HEK293T (cell line): ENCODE measurements around the gene PPP1R3G.

Experiments
- ARNT ChIP-seq: fragments of 450-650 bp; IDR thresholded peaks from 2 replicates; pipeline ENCODE4 v1.6.1; 2017; ENCODE audit warnings: mild to moderate bottlenecking
- BHLHE40 ChIP-seq: fragments of 450-650 bp; IDR thresholded peaks from 2 replicates; pipeline ENCODE4 v1.6.1; 2016; ENCODE audit warnings: mild to moderate bottlenecking, moderate library complexity, borderline replicate concordance
- ELF4 ChIP-seq: fragments of 450-650 bp; IDR thresholded peaks from 2 replicates; pipeline ENCODE4 v1.6.1; 2017; ENCODE audit warnings: antibody characterized with exemption
- FOXA1 ChIP-seq: fragments of 450-650 bp; IDR thresholded peaks from 2 replicates; pipeline ENCODE4 v1.6.1; 2016; ENCODE audit warnings: mild to moderate bottlenecking
- FOXK2 ChIP-seq: fragments of 450-650 bp; IDR thresholded peaks from 2 replicates; pipeline ENCODE4 v1.6.1; 2016; ENCODE audit warnings: mild to moderate bottlenecking
- FOXM1 ChIP-seq: fragments of 450-650 bp; IDR thresholded peaks from 2 replicates; pipeline ENCODE4 v1.6.1; 2017; ENCODE audit warnings: mild to moderate bottlenecking, borderline replicate concordance
- L3MBTL2 ChIP-seq: fragments of 450-650 bp; conservative IDR thresholded peaks from 2 replicates; pipeline ENCODE4 v1.6.1; 2016; ENCODE audit warnings: mild to moderate bottlenecking
- LEF1 ChIP-seq: fragments of 450-650 bp; IDR thresholded peaks from 2 replicates; pipeline ENCODE4 v1.6.1; 2017; ENCODE audit warnings: mild to moderate bottlenecking, borderline replicate concordance
- NFRKB ChIP-seq: fragments of 450-650 bp; IDR thresholded peaks from 2 replicates; pipeline ENCODE4 v1.6.1; 2016; ENCODE audit warnings: mild to moderate bottlenecking, moderate library complexity
- SP1 ChIP-seq: fragments of 450-650 bp; IDR thresholded peaks from 2 replicates; pipeline ENCODE4 v1.6.1; 2017
- SUZ12 ChIP-seq: fragments of 450-650 bp; IDR thresholded peaks from 2 replicates; pipeline ENCODE4 v1.6.1; 2016; ENCODE audit warnings: mild to moderate bottlenecking
- TARDBP ChIP-seq: fragments of 450-650 bp; IDR thresholded peaks from 2 replicates; pipeline ENCODE4 v1.6.1; 2016
- ZNF384 ChIP-seq: fragments of 450-650 bp; IDR thresholded peaks from 2 replicates; pipeline ENCODE4 v1.6.1; 2016
- TF ChIP-seq, protein P1 (sequence below): fragments of 450-650 bp; IDR thresholded peaks from 2 replicates; pipeline ENCODE4 v1.6.1; 2016

DNA sequence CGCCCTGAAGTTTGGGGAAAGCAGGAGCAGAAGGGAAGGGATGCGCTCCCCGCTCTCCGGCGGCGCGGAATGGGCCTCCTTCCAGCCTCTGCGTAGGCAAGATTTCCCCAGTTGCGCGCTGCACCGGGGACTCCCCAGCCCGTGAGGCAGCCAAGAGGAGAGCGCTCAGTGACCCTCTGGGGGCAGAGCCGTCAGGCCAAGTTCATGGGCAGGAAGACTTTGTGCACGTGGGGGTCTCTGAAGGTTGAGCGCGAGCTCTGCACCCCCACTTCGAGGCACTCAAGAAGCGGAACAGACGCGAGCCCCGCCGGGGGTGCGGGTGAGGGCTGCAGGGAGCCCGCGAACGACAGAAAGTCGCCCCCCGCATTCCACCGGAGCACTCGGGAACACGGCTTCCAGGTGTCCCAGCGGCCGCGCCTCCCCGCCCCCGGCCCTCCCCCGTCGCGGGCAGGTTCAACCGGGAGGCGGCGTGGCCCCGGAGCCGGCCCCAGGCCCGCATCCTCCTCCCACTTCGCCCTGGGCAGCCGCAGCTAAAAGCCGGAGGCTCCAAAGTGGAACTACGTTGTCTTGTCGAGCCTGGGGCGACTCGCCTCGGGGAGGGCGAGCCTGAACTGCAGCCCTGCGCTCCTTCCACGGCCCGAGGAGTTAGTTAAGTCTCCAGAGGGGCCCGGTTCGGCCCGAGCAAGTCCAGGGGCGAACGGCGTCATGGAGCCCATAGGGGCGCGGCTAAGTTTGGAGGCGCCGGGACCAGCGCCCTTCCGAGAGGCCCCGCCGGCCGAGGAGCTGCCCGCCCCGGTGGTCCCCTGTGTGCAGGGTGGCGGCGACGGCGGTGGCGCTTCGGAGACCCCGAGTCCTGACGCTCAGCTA is at the start of gene PPP1R3G:
- no peak for TF ChIP-seq BHLHE40
- TF ChIP-seq SP1: no peak
- no peak for TF ChIP-seq TARDBP
- no peak for TF ChIP-seq FOXM1
- no peak for TF ChIP-seq LEF1
- TF ChIP-seq, protein P1, sequence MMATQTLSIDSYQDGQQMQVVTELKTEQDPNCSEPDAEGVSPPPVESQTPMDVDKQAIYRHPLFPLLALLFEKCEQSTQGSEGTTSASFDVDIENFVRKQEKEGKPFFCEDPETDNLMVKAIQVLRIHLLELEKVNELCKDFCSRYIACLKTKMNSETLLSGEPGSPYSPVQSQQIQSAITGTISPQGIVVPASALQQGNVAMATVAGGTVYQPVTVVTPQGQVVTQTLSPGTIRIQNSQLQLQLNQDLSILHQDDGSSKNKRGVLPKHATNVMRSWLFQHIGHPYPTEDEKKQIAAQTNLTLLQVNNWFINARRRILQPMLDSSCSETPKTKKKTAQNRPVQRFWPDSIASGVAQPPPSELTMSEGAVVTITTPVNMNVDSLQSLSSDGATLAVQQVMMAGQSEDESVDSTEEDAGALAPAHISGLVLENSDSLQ: no peak
- no peak; the same call in 1 of the 2 replicates for TF ChIP-seq L3MBTL2
- TF ChIP-seq SUZ12: no peak
- no peak for TF ChIP-seq ELF4
- TF ChIP-seq ARNT: no peak
- no peak for TF ChIP-seq FOXA1
- no peak for TF ChIP-seq FOXK2
- TF ChIP-seq ZNF384: no peak
- TF ChIP-seq NFRKB: no peak
